ENCODE results near the gene EMX2.
"Not testable (repeated sequence)": the region's sequence is repeated elsewhere in the genome, so short reads cannot be mapped to it uniquely, and the experiment has no call there.

Gene EMX2

DNA sequence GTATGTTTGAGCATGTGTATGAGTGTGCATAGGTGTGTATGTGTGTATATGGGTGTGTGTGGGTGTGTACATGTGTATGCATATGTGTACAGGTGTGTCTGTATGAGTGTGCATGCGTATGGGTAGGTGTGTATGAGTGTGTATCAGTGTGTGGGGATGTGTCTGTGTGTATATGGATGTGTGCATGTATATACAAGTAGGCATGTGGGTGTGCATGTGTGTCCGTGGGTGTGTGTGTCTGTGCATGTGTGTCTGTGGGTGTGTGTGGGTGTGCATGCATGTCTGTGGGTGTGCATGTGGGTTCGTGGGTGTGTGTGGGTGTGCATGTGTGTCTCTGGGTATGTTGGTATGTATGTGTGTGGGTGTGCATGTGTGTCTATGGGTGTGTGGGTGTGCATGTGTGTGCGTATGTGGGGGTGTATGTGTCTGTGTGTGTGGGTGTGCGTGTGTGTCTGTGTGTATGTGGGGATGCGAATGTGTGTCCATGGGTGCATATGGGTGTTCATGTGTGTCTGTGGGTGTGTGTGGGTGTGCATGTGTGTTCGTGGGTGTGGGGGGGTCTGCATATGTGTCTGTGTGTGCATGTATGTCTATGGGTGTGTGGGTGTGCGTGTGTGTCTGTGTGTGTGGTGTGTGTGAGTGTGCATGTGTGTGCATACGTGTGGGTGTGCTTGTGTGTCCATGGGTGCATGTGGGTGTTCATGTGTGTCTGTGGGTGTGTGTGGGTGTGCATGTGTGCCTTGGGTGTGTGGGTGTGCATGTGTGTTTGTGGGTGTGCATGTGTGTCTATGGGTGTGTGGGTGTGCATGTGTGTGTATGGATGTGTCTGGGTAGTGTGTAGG is 20.6 kb downstream of the EMX2 start:
- no peak for DNase-seq

GRCh38 chr10:117563780-117564179 is 21.2 kb downstream of the EMX2 start:
- DNase-seq = no peak

- no peak for DNase-seq
Observed at GRCh38 chr10:117565068-117565467, 22.5 kb downstream of the EMX2 start.

GRCh38 chr10:117568334-117568733 is 25.8 kb downstream of the EMX2 start:
- no peak for DNase-seq

DNA sequence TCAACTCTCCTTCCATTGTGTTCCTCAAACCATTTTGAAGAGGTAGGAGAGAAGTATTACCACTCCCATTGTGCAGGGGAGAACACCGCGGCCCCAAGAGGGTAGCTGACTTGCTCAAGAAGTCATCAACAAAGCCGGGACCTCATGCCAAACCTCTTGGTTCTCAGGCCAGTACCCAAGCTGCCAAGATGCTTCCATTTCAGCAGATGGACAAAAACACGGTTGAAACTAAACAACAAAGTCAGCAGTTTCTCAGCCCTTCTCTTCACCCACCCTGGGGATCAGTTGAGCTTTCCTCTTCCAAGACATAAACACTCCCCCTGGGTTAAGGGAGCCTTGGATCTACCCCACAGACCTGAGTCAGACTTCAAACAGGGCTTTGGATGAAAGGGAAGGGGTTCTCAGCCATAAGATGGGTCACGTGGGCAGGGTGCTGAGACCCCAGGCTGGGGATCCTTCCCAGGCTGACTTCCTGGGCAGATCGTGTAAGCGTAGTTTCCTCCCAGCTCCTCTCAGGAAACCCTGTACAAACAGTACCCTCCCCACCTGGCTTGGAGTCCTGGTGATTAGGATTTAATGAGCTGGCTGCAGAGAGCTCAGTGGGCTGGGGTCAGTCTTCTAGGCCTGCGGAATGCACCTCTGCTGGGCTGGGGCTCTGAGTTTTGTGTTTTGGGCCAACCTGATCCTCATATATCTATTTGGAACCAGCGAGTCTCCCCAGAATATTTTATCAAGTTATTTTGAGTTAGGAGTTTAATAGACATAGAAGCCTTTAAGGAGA is 27.3 kb downstream of the EMX2 start:
- no peak for DNase-seq

GRCh38 chr10:117570880-117571279 is 28.3 kb downstream of the EMX2 start:
- DNase-seq = no peak

DNA sequence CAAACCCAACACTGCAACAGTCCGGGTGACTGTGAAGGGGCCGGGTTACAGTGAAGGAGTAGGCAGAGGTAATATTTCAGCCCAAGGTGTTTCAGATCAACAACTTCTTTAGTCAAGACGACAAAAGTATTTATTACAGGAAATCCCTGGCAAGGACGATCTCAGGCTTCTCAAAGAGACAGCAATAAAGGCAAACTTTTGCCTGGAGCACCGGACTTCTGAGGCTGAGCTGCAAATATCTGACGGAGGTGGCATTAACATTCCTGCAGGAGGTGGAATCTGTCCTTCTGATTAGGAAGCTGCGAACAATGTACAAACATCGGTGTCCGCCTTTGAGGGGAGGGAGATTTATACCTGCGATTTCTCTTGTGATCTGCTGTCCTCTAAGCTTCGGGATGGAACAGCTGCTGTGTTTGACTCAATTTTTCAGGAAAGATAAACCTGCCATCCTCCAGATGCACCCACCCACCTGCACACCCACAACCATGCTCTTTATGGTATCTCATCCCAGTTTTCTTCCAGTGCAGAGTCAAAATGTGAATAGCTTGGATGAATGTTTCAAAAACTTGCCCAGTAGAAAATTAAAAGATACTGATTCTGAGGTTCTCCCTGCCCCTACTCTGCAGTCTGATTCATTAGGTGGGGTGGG is 32.1 kb downstream of the EMX2 start:
- no peak for DNase-seq

DNA sequence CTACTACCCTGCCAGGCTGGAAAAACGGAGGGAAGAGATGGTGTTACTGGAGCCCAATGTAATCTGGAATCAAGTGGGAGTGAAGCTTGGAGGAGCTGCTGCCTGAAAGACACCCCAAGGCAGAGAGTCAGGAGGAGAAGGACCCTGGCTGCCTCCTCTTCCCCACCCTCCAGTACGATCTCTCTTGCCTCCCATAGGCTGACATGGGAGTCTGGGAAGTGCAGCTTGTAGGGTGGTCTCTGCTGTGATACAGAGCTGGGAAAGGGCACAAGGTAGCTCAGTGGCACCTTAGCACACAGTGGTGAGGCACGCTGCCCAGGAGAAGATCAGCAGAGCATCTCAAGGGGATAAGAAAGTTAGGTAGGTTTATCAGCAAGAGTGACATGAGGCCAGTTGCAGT is 35.9 kb downstream of the EMX2 start:
- DNase-seq = no peak

DNA sequence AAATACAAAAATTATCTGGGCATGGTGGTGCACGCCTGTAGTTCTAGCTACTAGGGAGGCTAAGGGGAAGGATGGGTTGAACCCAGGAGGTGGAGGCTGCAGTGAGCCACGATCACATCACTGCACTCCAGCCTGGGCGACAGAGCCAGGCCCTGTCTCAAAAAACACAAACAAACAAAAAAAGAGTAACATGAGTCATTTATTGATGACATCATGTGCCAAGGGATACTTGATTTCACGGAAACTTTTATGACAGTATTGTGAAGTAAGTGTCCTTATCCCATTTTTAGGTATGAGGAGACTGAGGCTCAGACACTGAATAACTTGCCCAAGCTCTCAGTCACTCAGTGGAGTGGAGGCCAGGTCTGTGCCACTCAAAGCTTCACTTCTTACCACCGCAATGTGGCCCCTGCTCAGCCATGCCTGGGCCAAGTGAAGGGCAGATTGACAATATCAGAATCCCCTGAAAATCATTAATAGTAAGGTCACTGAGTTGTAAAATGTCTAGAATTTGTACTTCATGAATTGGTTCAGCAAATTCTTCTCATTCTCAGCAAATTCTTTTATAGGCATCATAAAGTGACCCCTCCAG is 36.5 kb downstream of the EMX2 start:
- DNase-seq = no peak

GRCh38 chr10:117581961-117582360 is 39.4 kb downstream of the EMX2 start:
- no peak for DNase-seq

DNA sequence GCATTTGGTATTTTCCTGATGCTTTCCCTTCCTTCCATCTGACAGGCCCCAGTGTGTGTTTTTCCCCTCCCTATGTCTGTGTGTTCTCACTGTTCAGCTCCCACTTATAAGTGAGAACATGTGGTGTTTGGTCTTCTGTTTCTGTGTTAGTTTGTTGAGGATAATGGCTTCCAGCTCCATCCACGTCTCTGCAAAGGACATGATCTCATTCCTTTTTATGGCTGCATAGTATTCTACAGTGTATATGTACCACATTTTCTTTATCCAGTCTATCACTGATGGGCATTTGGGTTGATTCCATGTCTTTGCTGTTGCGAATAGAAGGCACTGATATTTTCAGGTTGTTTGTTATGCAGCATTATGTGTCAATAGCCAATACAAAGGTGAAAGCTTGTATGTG is 42.3 kb downstream of the EMX2 start:
- not testable (repeated sequence) for DNase-seq

GRCh38 chr10:117587036-117587435 is 44.5 kb downstream of the EMX2 start:
- DNase-seq = no peak

DNA sequence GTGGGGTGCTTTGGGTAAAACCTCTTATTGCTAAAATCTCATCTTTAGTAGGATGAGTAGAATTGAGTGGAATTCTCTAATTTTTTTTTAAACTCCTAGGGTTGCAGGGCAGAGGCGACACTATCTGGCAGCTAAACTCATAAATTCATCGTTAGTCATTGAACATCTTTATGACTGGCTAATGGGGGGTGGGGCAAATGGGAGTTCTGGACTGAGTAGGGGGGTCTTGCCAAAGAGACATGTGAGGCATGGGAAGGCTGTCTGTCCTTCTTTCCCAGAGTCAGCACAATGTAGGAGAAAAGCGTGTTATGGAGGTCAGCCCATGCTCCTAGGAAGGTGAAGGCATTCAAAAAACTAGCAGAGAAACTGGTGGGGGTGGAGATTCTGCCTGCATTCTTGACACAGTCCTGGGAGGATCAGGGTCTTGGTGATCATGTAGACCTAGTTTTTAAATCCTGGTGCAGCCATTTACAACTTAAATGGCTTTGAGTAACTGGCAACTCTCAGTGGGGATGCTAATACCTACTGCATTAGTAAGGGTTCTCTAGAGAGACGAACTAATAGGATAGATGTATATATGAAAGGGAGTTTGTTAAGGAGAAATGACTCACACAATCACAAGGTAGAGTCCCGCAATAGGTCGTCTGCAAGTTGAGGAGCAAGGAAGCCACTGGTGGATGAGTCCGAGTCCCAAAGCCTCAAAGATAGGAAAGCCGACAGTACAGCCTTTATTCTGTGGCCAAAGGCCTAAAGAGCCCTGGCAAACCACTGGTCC is 47.7 kb downstream of the EMX2 start:
- no peak for DNase-seq

GRCh38 chr10:117591043-117591442 is 48.5 kb downstream of the EMX2 start:
- no peak for DNase-seq

DNA sequence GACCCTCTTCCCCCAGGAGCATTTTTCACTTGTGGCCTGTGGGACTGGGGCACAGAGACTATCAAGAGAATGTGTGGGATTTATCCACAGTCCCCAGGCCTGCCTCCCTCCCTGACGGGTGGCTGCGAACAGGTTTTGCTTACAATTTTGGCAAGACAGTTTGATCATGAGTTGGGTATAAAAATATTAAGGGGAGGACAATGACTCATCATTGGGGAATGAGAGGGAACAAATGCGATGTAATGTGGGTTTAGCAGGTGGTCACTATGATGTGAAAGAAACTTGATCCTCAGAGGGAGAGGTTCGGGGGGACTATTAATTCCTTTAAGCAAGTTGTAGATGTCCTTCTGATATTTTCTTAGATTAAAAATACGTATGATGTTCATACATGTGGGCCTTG is 52.2 kb downstream of the EMX2 start:
- no peak for DNase-seq

DNA sequence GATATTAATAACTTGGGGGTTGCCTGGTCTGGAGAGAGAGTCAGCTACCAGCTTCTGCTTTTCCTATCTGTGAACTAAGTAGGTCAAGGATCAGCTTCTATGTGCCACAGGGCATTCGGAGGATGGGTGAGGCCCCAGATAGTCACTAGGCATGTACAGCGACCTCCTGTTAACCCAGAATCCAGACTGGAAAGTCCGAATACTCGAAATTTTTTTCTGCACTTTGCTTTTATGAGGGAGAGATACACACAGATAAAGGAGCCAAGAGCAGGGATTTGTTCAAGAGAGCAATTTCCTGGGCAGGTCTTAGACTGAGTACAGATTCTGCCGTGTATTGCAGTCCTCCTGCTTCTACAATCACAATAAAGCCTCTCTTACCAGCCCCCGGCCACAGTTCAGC is 54.2 kb downstream of the EMX2 start:
- no peak for DNase-seq

DNA sequence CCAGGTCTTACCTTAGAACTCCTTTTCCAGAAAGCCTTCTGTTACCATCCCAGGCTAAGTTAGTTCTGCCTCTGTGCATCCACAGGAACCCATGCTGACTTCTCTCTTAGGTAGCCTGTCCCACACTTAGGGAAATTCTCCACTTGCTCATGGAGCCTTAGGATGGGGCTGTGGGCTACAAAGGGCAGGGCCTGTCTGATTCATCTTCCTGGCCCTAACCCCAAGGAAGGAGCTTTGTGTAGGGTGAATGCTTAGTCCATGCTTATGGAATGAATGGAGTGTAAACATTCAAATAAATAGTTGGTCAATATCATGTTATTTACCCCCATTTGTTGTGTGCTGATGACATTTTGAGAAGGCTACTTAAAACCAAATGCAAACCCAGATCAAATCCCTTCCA is 54.7 kb downstream of the EMX2 start:
- no peak for DNase-seq
